HepG2 (cell line): ENCODE data around the gene AGTRAP. TPM values are rescaled to one million over a fixed set of nuclear protein-coding genes. Genes with fewer than 3 reads are reported as not detected.

Experiments
- ATAC-seq: fragments of 200-7000 bp; cut with Tn5 transposase; 3 replicates; pipeline ENCODE4 v1.9.1; 2020; ENCODE audit warnings: mild to moderate bottlenecking, moderate library complexity
- BruUV-seq: library from RNA; stranded (reverse); fragments of 400-500 nt; replicated peaks from 2 replicates; lab custom pipeline; 2021; lab: Mats Ljungman, UMichigan
- CTCF ChIA-PET: fragments of 300-600 bp; formaldehyde crosslinking; extraction: SDS; loops from one replicate; lab custom pipeline; 2021; ENCODE audit warnings: low total read pairs, inconsistent platforms, low intra/inter-chr PET ratio; lab: Yijun Ruan, JAX
- POLR2A ChIA-PET: fragments of 350-600 bp; sonication (Branson Sonifier 250); formaldehyde crosslinking; loops from one replicate; lab custom pipeline; 2020; ENCODE audit warnings: antibody characterized with exemption, inconsistent platforms; lab: Yijun Ruan, JAX
- DNase-seq: peaks from one replicate; pipeline ENCODE4 v3.0.0-alpha.2; 2015; ENCODE audit warnings: low spot score
- FAIRE-seq: peaks from 3 replicates; lab custom pipeline; 2011; peaks lifted over from hg19 to GRCh38; lab: Jason Lieb, UNC
- H2AFZ ChIP-seq: one replicate; pipeline ENCODE4 v1.6.1; 2011; ENCODE audit warnings: low read length, inconsistent platforms
- H3K27ac ChIP-seq: fragments of 300-600 bp; 3 replicates; pipeline ENCODE4 v1.8.0; 2011; ENCODE audit warnings: mixed run types, mild to moderate bottlenecking, mixed read lengths, low read length, inconsistent platforms; ENCODE audit not compliant: insufficient read depth; ENCODE audit errors: extremely low read length
- H3K27me3 ChIP-seq, 2 experiments: fragments of 200-600 bp in 1 of 2; 2 replicates in 1 of 2; 3 replicates in 1 of 2; pipeline versions ENCODE4 v1.6.0 to v1.8.0; 2011; ENCODE audit warnings: low read length in 2 of 2, mild to moderate bottlenecking in 2 of 2, moderate library complexity in 2 of 2, inconsistent platforms in 1 of 2; ENCODE audit not compliant: insufficient read depth in 2 of 2, control insufficient read depth in 1 of 2
- H3K36me3 ChIP-seq, 2 experiments: fragments of 200-600 bp in 1 of 2; replicated peaks in 1 of 2; 2 replicates in 1 of 2; 3 replicates in 1 of 2; pipeline versions ENCODE4 v1.5.1 to v1.8.0; 2011; ENCODE audit warnings: low read length in 2 of 2, inconsistent platforms in 1 of 2; ENCODE audit not compliant: insufficient read depth in 2 of 2, control insufficient read depth in 1 of 2
- H3K4me1 ChIP-seq: 2 replicates; pipeline ENCODE4 v1.5.1; 2012; ENCODE audit warnings: low read length, inconsistent platforms; ENCODE audit not compliant: insufficient read depth
- H3K4me2 ChIP-seq: 2 replicates; pipeline ENCODE4 v1.6.0; 2011; ENCODE audit warnings: low read depth, low read length, inconsistent platforms
- H3K4me3 ChIP-seq, 3 experiments: fragments of 200-600 bp in 1 of 3; sonication (generic), shearing (Covaris generic) in 1 of 3; replicated peaks in 1 of 3; 2 replicates each; pipeline ENCODE4 v1.5.1; 2011 to 2016; ENCODE audit warnings: low read length in 3 of 3, inconsistent platforms in 2 of 3, low read depth in 2 of 3, mild to moderate bottlenecking in 2 of 3, control low read depth in 1 of 3, mixed read lengths in 1 of 3; ENCODE audit not compliant: insufficient read depth in 1 of 3
- H3K79me2 ChIP-seq: one replicate; pipeline ENCODE4 v1.6.1; 2011; ENCODE audit warnings: low read length, inconsistent platforms; ENCODE audit not compliant: insufficient read depth
- H3K9ac ChIP-seq: 2 replicates; pipeline ENCODE4 v1.6.0; 2011; ENCODE audit warnings: mild to moderate bottlenecking, low read depth, low read length, inconsistent platforms; ENCODE audit not compliant: insufficient read depth
- H3K9me3 ChIP-seq: 2 replicates; pipeline ENCODE4 v1.5.1; 2012; ENCODE audit warnings: mild to moderate bottlenecking, low read length
- H4K20me1 ChIP-seq: 2 replicates; pipeline ENCODE4 v1.6.0; 2011; ENCODE audit warnings: inconsistent platforms, mild to moderate bottlenecking, low read length, moderate library complexity; ENCODE audit not compliant: insufficient read depth
- CEBPB ChIP-seq: IDR thresholded peaks from 2 replicates; pipeline ENCODE4 v1.6.1; 2011; ENCODE audit warnings: low read depth, low read length, improper control_type of control experiment, borderline replicate concordance
- CEBPG ChIP-seq: IDR thresholded peaks from 2 replicates; pipeline ENCODE4 v1.6.1; 2016
- FIP1L1 ChIP-seq: fragments of 200-400 bp; formaldehyde crosslinking; IDR thresholded peaks from 2 replicates; pipeline ENCODE4 v1.6.1; 2018; ENCODE audit warnings: low read depth, mild to moderate bottlenecking, low read length, moderate library complexity, borderline replicate concordance; ENCODE audit not compliant: insufficient read depth
- FOXJ3 ChIP-seq: sonication (generic); formaldehyde crosslinking; IDR thresholded peaks from 2 replicates; pipeline ENCODE4 v1.4.0; 2020; ENCODE audit warnings: missing genetic modification reagents, mild to moderate bottlenecking, borderline replicate concordance
- MNT ChIP-seq: fragments of 450-650 bp; IDR thresholded peaks from 2 replicates; pipeline ENCODE4 v1.6.1; 2016
- U2AF2 ChIP-seq: fragments of 200-400 bp; formaldehyde crosslinking; IDR thresholded peaks from 2 replicates; pipeline ENCODE4 v1.6.1; 2017; ENCODE audit warnings: low read depth, mild to moderate bottlenecking, low read length
- ZNF256 ChIP-seq: sonication (generic); formaldehyde crosslinking; conservative IDR thresholded peaks from 2 replicates; pipeline ENCODE4 v1.4.0; 2020; ENCODE audit warnings: missing genetic modification reagents
- ZNF687 ChIP-seq: sonication (generic); formaldehyde crosslinking; IDR thresholded peaks from 2 replicates; pipeline ENCODE4 v1.5.1; 2020; ENCODE audit warnings: mild to moderate bottlenecking, missing genetic modification reagents, moderate library complexity
- ZNF891 ChIP-seq: sonication (generic); formaldehyde crosslinking; IDR thresholded peaks from 2 replicates; pipeline ENCODE4 v1.5.0; 2020; ENCODE audit warnings: mild to moderate bottlenecking, missing genetic modification reagents
- WGBS: methylation state at CpG from one replicate; pipeline ENCODE4 v1.1.6; 2017; ENCODE audit warnings: low lambda C conversion rate; 5-methylcytosine and 5-hydroxymethylcytosine counted together
- in situ Hi-C: cut with HindIII; loops from 2 replicates; pipeline ENCODE4 v1.10.0; 2017; ENCODE audit warnings: low pct_unique_long_range_greater_than_20kb; ENCODE audit not compliant: extremely low pct_ligation_motif_present
- intact Hi-C: fragments of 100-400 bp; cut with micrococcal nuclease; formaldehyde crosslinking; loops from one replicate; pipeline ENCODE4 v1.10.0; 2022; ENCODE audit not compliant: unreplicated experiment
- polyA plus RNA-seq, 8 experiments: library from polyadenylated mRNA; depleted of rRNA in 3 of 8; stranded (reverse) in 7 of 8; unstranded in 1 of 8; fragments of >200 nt; fragmentation: Illumina TruSeq in 4 of 8; extraction: Trizol in 4 of 8; gene quantifications; 2 replicates each; pipeline versions ENCODE4 v1.2.1 to v1.2.3, GENCODE V29; 2011 to 2016; ENCODE audit warnings: low read depth in 4 of 8, missing spikeins in 1 of 8, mixed read lengths in 1 of 8; ENCODE audit not compliant: insufficient read depth in 1 of 8
- total RNA-seq, 5 experiments: library from RNA; depleted of rRNA; stranded (reverse); fragments of >200 nt; fragmentation: Illumina TruSeq; extraction: Trizol; gene quantifications; 2 replicates each; pipeline ENCODE4 v1.2.3, GENCODE V29; 2016; ENCODE audit warnings: low read depth in 1 of 5
- TF ChIP-seq, protein P1 (sequence below): sonication (generic); formaldehyde crosslinking; IDR thresholded peaks from 2 replicates; pipeline ENCODE4 v1.8.0; 2022; ENCODE audit warnings: missing genetic modification reagents, mild to moderate bottlenecking, borderline replicate concordance

The AGTRAP gene
- total and polyA plus RNA-seq, 2 of the 13 experiments (the other 11 are each of a cell fraction or from before 2014, with no cell fraction given): 28.3 to 32.0 TPM

GRCh38 chr1:11729155-11729497 lies 6.8 kb upstream of the AGTRAP start:
- CTCF ChIA-PET: no interaction called here
- in situ Hi-C loops: no loop called here
- H3K27ac ChIP-seq: no peak overlapping the region

GRCh38 chr1:11729498-11730428 lies 6.2 kb upstream of the AGTRAP start:
- BruUV-seq: no TSS peak
- ChIA-PET POLR2A (no interaction called here), CTCF (no interaction called here)
- Histone ChIP-seq H3K27me3 (peaks cover 2 to 23% of the 10 kb centered on the region in 2 experiments; a peak in 3 of 5 replicates), H3K27ac (no peak overlapping the region), H3K9ac (peak overlapping the region; percentile 5; the same call in 1 of the 2 replicates), H2AFZ (peak overlapping the region; percentile 52), H3K36me3 (no peaks in the 10 kb centered on the region), H3K4me1 (peaks cover 45% of the 10 kb centered on the region), H4K20me1 (no peaks in the 10 kb centered on the region), H3K79me2 (no peaks in the 10 kb centered on the region), H3K4me3 (peak overlapping the region in 1 of 3 experiments; percentile 29; a peak in 1 of 6 replicates), H3K4me2 (peak overlapping the region; percentile 64), H3K9me3 (no peaks in the 10 kb centered on the region)
- WGBS: 32% methylated on average over 23 of the region's 26 CpGs
- in situ Hi-C loops: no loop called here
- DNase-seq (peak; percentile 23), ATAC-seq (peak; percentile 57), FAIRE-seq (no peak)
- intact Hi-C loops: no loop called here
- TF ChIP-seq U2AF2: no peak
- 0 out of 2 replicates have a peak, but pooled peaks have one; percentile 25 for TF ChIP-seq ZNF891 (CRISPR knock-in tag)
- TF ChIP-seq MNT: peak; percentile 94
- no peak for TF ChIP-seq FOXJ3 (CRISPR knock-in tag)
- TF ChIP-seq ZNF256 (CRISPR knock-in tag): no peak
- TF ChIP-seq ZNF687: peak; percentile 63

More at GRCh38 chr1:11729155-11729497, 6.8 kb upstream of the AGTRAP start:
- 7% methylated on average over 5 of the region's 11 CpGs for WGBS
- intact Hi-C loops: no loop called here
- H3K79me2 ChIP-seq: no peaks in the 10 kb centered on the region
- peaks cover 45% of the 10 kb centered on the region for H3K4me1 ChIP-seq
- TF ChIP-seq CEBPB: peak; percentile 63
- TF ChIP-seq, protein P1, sequence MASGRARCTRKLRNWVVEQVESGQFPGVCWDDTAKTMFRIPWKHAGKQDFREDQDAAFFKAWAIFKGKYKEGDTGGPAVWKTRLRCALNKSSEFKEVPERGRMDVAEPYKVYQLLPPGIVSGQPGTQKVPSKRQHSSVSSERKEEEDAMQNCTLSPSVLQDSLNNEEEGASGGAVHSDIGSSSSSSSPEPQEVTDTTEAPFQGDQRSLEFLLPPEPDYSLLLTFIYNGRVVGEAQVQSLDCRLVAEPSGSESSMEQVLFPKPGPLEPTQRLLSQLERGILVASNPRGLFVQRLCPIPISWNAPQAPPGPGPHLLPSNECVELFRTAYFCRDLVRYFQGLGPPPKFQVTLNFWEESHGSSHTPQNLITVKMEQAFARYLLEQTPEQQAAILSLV (CRISPR knock-in tag): 0 out of 2 replicates have a peak, but pooled peaks have one; percentile 9
- TF ChIP-seq CEBPG: peak; percentile 46; the same call in 1 of the 2 replicates
- no peak for TF ChIP-seq FIP1L1
- H3K4me2 ChIP-seq: peak overlapping the region; percentile 64; the same call in 1 of the 2 replicates
- H3K9me3 ChIP-seq: no peaks in the 10 kb centered on the region
- FAIRE-seq: no peak
- H3K36me3 ChIP-seq: no peaks in the 10 kb centered on the region
- H2AFZ ChIP-seq: no peak overlapping the region
- POLR2A ChIA-PET: no interaction called here
- H3K9ac ChIP-seq: no peak overlapping the region
- no peak overlapping the region for H3K4me3 ChIP-seq
- no peaks in the 10 kb centered on the region for H4K20me1 ChIP-seq
- DNase-seq: no peak
- ATAC-seq: no peak
- no TSS peak for BruUV-seq
- H3K27me3 ChIP-seq: peaks cover 7 to 26% of the 10 kb centered on the region in 2 experiments; a peak in 3 of 5 replicates
